Neutrophil (primary cell): ENCODE measurements around the gene ELSPBP1.
"Not testable (repeated sequence)": the region's sequence is repeated elsewhere in the genome, so short reads cannot be mapped to it uniquely, and the experiment has no call there.

Source experiments
- H3K27ac ChIP-seq: fragments of 200-600 bp; sonication (generic); 2 replicates; pipeline ENCODE4 v1.5.1; 2016; ENCODE audit warnings: mild to moderate bottlenecking, moderate library complexity
- H3K27me3 ChIP-seq: fragments of 200-600 bp; sonication (generic); 2 replicates; pipeline ENCODE4 v1.6.0; 2016; ENCODE audit warnings: mild to moderate bottlenecking
- H3K36me3 ChIP-seq: fragments of 200-600 bp; sonication (generic); 2 replicates; pipeline ENCODE4 v1.5.1; 2017
- H3K4me1 ChIP-seq, 2 experiments: fragments of 200-600 bp in 1 of 2; sonication (generic) in 1 of 2; 1 replicate in 1 of 2; 2 replicates in 1 of 2; pipeline versions ENCODE4 v1.5.1 to v1.6.1; 2013 to 2016; ENCODE audit warnings: low read depth in 1 of 2, low read length in 1 of 2, mild to moderate bottlenecking in 1 of 2, moderate library complexity in 1 of 2; ENCODE audit not compliant: control insufficient read depth in 1 of 2, insufficient read depth in 1 of 2
- H3K4me3 ChIP-seq, 2 experiments: fragments of 200-600 bp in 1 of 2; sonication (generic) in 1 of 2; 1 replicate in 1 of 2; 2 replicates in 1 of 2; pipeline ENCODE4 v1.5.1; 2013 to 2016; ENCODE audit warnings: low read depth in 1 of 2, low read length in 1 of 2, mild to moderate bottlenecking in 1 of 2, moderate library complexity in 1 of 2
- H3K9me3 ChIP-seq: fragments of 200-600 bp; sonication (generic); 2 replicates; pipeline ENCODE4 v1.5.1; 2016
- CTCF ChIP-seq: fragments of 200-600 bp; sonication (generic); IDR thresholded peaks from 2 replicates; pipeline ENCODE4 v1.5.1; 2016; ENCODE audit warnings: antibody characterized with exemption

Gene ELSPBP1

GRCh38 chr19:48059331-48059730, 64.9 kb downstream of the ELSPBP1 start:
- no peak overlapping the region for H3K4me3 ChIP-seq

GRCh38 chr19:48060381-48060780, 65.9 kb downstream of the ELSPBP1 start:
- Histone ChIP-seq H3K27me3 (peaks cover 28% of the 10 kb centered on the region), H3K36me3 (no peaks in the 10 kb centered on the region), H3K27ac (no peak overlapping the region), H3K4me3 (no peak overlapping the region), H3K4me1 (no peaks in the 10 kb centered on the region), H3K9me3 (no peaks in the 10 kb centered on the region)
- TF ChIP-seq CTCF: no peak

More at GRCh38 chr19:48059331-48059730, 64.9 kb downstream of the ELSPBP1 start:
- H3K27ac ChIP-seq: no peak overlapping the region
- no peaks in the 10 kb centered on the region for H3K4me1 ChIP-seq
- peaks cover 28% of the 10 kb centered on the region for H3K27me3 ChIP-seq
- H3K9me3 ChIP-seq: no peaks in the 10 kb centered on the region
- TF ChIP-seq CTCF: no peak
- H3K36me3 ChIP-seq: no peaks in the 10 kb centered on the region

- H3K9me3 ChIP-seq: no peaks in the 10 kb centered on the region
- H3K36me3 ChIP-seq: no peaks in the 10 kb centered on the region
- no peak overlapping the region for H3K4me3 ChIP-seq
- TF ChIP-seq CTCF: no peak
- peaks cover 28% of the 10 kb centered on the region for H3K27me3 ChIP-seq
- H3K27ac ChIP-seq: no peak overlapping the region
- H3K4me1 ChIP-seq: no peaks in the 10 kb centered on the region
Measured at GRCh38 chr19:48061401-48062344, 67.2 kb downstream of the ELSPBP1 start.

- peaks cover 28% of the 10 kb centered on the region for H3K27me3 ChIP-seq
- no peaks in the 10 kb centered on the region for H3K36me3 ChIP-seq
- no peaks in the 10 kb centered on the region for H3K9me3 ChIP-seq
- H3K27ac ChIP-seq: no peak overlapping the region
- no peak overlapping the region for H3K4me3 ChIP-seq
- TF ChIP-seq CTCF: no peak
- no peaks in the 10 kb centered on the region for H3K4me1 ChIP-seq
Measured at GRCh38 chr19:48064509-48064908, 70.1 kb downstream of the ELSPBP1 start.

GRCh38 chr19:48069435-48069834, 75.0 kb downstream of the ELSPBP1 start:
- TF ChIP-seq CTCF: no peak
- Histone ChIP-seq H3K36me3 (no peaks in the 10 kb centered on the region), H3K27me3 (no peaks in the 10 kb centered on the region), H3K9me3 (no peaks in the 10 kb centered on the region), H3K27ac (no peak overlapping the region), H3K4me1 (no peaks in the 10 kb centered on the region), H3K4me3 (no peak overlapping the region)

- H3K36me3 ChIP-seq, H3K27me3 ChIP-seq, H3K9me3 ChIP-seq, H3K4me3 ChIP-seq, H3K4me1 ChIP-seq, H3K27ac ChIP-seq: not testable (repeated sequence)
Measured at GRCh38 chr19:48070177-48070769, 75.8 kb downstream of the ELSPBP1 start.
